Measurements from ENCODE around the gene ZBTB7C. TPM values are rescaled to one million over a fixed set of nuclear protein-coding genes. Genes with fewer than 3 reads are reported as not detected.

The ZBTB7C gene
- total and polyA plus RNA-seq, 5 donors from 2014 or later: not detected

GRCh38 chr18:48179001-48179400, 230.2 kb downstream of the ZBTB7C start:
- Mint-ChIP-seq H3K27ac (no peak overlapping the region), H3K4me3 (no peak overlapping the region), H3K9me3 (peaks cover 0 to 2% (median 0%) of the 10 kb centered on the region in 7 donors), H3K36me3 (no peaks in the 10 kb centered on the region), H3K4me1 (no peaks in the 10 kb centered on the region), H3K27me3 (peaks cover 24% of the 10 kb centered on the region)
- Histone ChIP-seq H3K4me3 (ENCODE audit: low read depth, low read length) (no peak overlapping the region), H3K36me3 (ENCODE audit: control insufficient read depth, insufficient read depth, low read length) (no peaks in the 10 kb centered on the region), H3K27me3 (ENCODE audit: control insufficient read depth, insufficient read depth, low read length) (peaks cover 3% of the 10 kb centered on the region), H3K9me3 (ENCODE audit: control insufficient read depth in 2 of 2, low read length in 2 of 2) (no peaks in the 10 kb centered on the region), H3K27ac (ENCODE audit: insufficient read depth, low read length, poor library complexity, severe bottlenecking) (no peak overlapping the region), H3K4me1 (ENCODE audit: control insufficient read depth, insufficient read depth, low read length, poor library complexity, severe bottlenecking) (no peaks in the 10 kb centered on the region)
- no peak for DNase-seq
- ATAC-seq (ENCODE audit: low read depth in 2 of 2): no peak

GRCh38 chr18:48176909-48177308, 232.3 kb downstream of the ZBTB7C start:
- Histone ChIP-seq H3K36me3 (ENCODE audit: control insufficient read depth, insufficient read depth, low read length) (no peaks in the 10 kb centered on the region), H3K9me3 (ENCODE audit: control insufficient read depth in 2 of 2, low read length in 2 of 2) (no peaks in the 10 kb centered on the region), H3K27me3 (ENCODE audit: control insufficient read depth, insufficient read depth, low read length) (peaks cover 3% of the 10 kb centered on the region), H3K4me3 (ENCODE audit: low read depth, low read length) (no peak overlapping the region), H3K27ac (ENCODE audit: insufficient read depth, low read length, poor library complexity, severe bottlenecking) (no peak overlapping the region), H3K4me1 (ENCODE audit: control insufficient read depth, insufficient read depth, low read length, poor library complexity, severe bottlenecking) (no peaks in the 10 kb centered on the region)
- no peak for ATAC-seq (ENCODE audit: low read depth in 2 of 2)
- no peak for DNase-seq
- Mint-ChIP-seq H3K4me1 (no peaks in the 10 kb centered on the region), H3K9me3 (peaks cover 0 to 4% (median 0%) of the 10 kb centered on the region in 7 donors), H3K27me3 (peaks cover 24% of the 10 kb centered on the region), H3K4me3 (no peak overlapping the region), H3K27ac (no peak overlapping the region), H3K36me3 (no peaks in the 10 kb centered on the region)

GRCh38 chr18:48173557-48173956, 235.6 kb downstream of the ZBTB7C start:
- no peaks in the 10 kb centered on the region for H3K36me3 Mint-ChIP-seq
- ATAC-seq (ENCODE audit: low read depth in 2 of 2) (no peak), DNase-seq (no peak)
- H3K9me3 Mint-ChIP-seq: peaks cover 0 to 4% (median 0%) of the 10 kb centered on the region in 7 donors
- Histone ChIP-seq H3K9me3 (ENCODE audit: control insufficient read depth in 2 of 2, low read length in 2 of 2) (no peaks in the 10 kb centered on the region), H3K27ac (ENCODE audit: insufficient read depth, low read length, poor library complexity, severe bottlenecking) (no peak overlapping the region), H3K36me3 (ENCODE audit: control insufficient read depth, insufficient read depth, low read length) (no peaks in the 10 kb centered on the region), H3K4me3 (ENCODE audit: low read depth, low read length) (no peak overlapping the region), H3K27me3 (ENCODE audit: control insufficient read depth, insufficient read depth, low read length) (peaks cover 6% of the 10 kb centered on the region), H3K4me1 (ENCODE audit: control insufficient read depth, insufficient read depth, low read length, poor library complexity, severe bottlenecking) (no peaks in the 10 kb centered on the region)
- peaks cover 6% of the 10 kb centered on the region for H3K27me3 Mint-ChIP-seq
- no peak overlapping the region for H3K27ac Mint-ChIP-seq
- H3K4me3 Mint-ChIP-seq: no peak overlapping the region
- no peaks in the 10 kb centered on the region for H3K4me1 Mint-ChIP-seq

GRCh38 chr18:48172226-48173006, 236.8 kb downstream of the ZBTB7C start:
- ATAC-seq (ENCODE audit: low read depth in 2 of 2) (no peak), DNase-seq (no peak)
- Histone ChIP-seq H3K9me3 (ENCODE audit: control insufficient read depth in 2 of 2, low read length in 2 of 2) (no peaks in the 10 kb centered on the region), H3K27ac (ENCODE audit: insufficient read depth, low read length, poor library complexity, severe bottlenecking) (no peak overlapping the region), H3K36me3 (ENCODE audit: control insufficient read depth, insufficient read depth, low read length) (no peaks in the 10 kb centered on the region), H3K4me1 (ENCODE audit: control insufficient read depth, insufficient read depth, low read length, poor library complexity, severe bottlenecking) (peaks cover under 1% of the 10 kb centered on the region), H3K4me3 (ENCODE audit: low read depth, low read length) (no peak overlapping the region), H3K27me3 (ENCODE audit: control insufficient read depth, insufficient read depth, low read length) (peaks cover 6% of the 10 kb centered on the region)
- Mint-ChIP-seq H3K9me3 (peaks cover 0 to 4% (median 0%) of the 10 kb centered on the region in 7 donors), H3K27ac (no peak overlapping the region), H3K27me3 (peaks cover 6% of the 10 kb centered on the region), H3K4me1 (peaks cover 0 to 1% (median 0%) of the 10 kb centered on the region in 4 donors), H3K36me3 (no peaks in the 10 kb centered on the region), H3K4me3 (no peak overlapping the region)

- Mint-ChIP-seq H3K4me1 (peaks cover 0 to 7% (median 2%) of the 10 kb centered on the region in 4 donors), H3K27me3 (peaks cover 1% of the 10 kb centered on the region), H3K4me3 (no peak overlapping the region), H3K27ac (no peak overlapping the region), H3K9me3 (peaks cover 0 to 4% (median 0%) of the 10 kb centered on the region in 7 donors), H3K36me3 (no peaks in the 10 kb centered on the region)
- Histone ChIP-seq H3K4me3 (ENCODE audit: low read depth, low read length) (no peak overlapping the region), H3K27ac (ENCODE audit: insufficient read depth, low read length, poor library complexity, severe bottlenecking) (no peak overlapping the region), H3K36me3 (ENCODE audit: control insufficient read depth, insufficient read depth, low read length) (no peaks in the 10 kb centered on the region), H3K4me1 (ENCODE audit: control insufficient read depth, insufficient read depth, low read length, poor library complexity, severe bottlenecking) (peaks cover 6% of the 10 kb centered on the region), H3K9me3 (ENCODE audit: control insufficient read depth in 2 of 2, low read length in 2 of 2) (no peaks in the 10 kb centered on the region), H3K27me3 (ENCODE audit: control insufficient read depth, insufficient read depth, low read length) (peaks cover 6% of the 10 kb centered on the region)
- DNase-seq: no peak
- ATAC-seq (ENCODE audit: low read depth in 2 of 2): no peak
Measured at GRCh38 chr18:48171490-48172188, 237.5 kb downstream of the ZBTB7C start.

- Histone ChIP-seq H3K4me3 (ENCODE audit: low read depth, low read length) (no peak overlapping the region), H3K9me3 (ENCODE audit: control insufficient read depth in 2 of 2, low read length in 2 of 2) (no peaks in the 10 kb centered on the region), H3K27ac (ENCODE audit: insufficient read depth, low read length, poor library complexity, severe bottlenecking) (no peak overlapping the region), H3K27me3 (ENCODE audit: control insufficient read depth, insufficient read depth, low read length) (peaks cover 6% of the 10 kb centered on the region), H3K4me1 (ENCODE audit: control insufficient read depth, insufficient read depth, low read length, poor library complexity, severe bottlenecking) (peaks cover 6% of the 10 kb centered on the region), H3K36me3 (ENCODE audit: control insufficient read depth, insufficient read depth, low read length) (no peaks in the 10 kb centered on the region)
- Mint-ChIP-seq H3K27ac (no peak overlapping the region), H3K9me3 (peaks cover 0 to 4% (median 0%) of the 10 kb centered on the region in 7 donors), H3K4me1 (peaks cover 0 to 7% (median 2%) of the 10 kb centered on the region in 4 donors), H3K36me3 (no peaks in the 10 kb centered on the region), H3K27me3 (peaks cover 1% of the 10 kb centered on the region), H3K4me3 (no peak overlapping the region)
- DNase-seq (no peak), ATAC-seq (ENCODE audit: low read depth in 2 of 2) (no peak)
Measured at GRCh38 chr18:48170651-48171050, 238.5 kb downstream of the ZBTB7C start.

- no peak for ATAC-seq (ENCODE audit: low read depth in 2 of 2)
- H3K27me3 Mint-ChIP-seq: peaks cover 7% of the 10 kb centered on the region
- H3K4me1 ChIP-seq (ENCODE audit: control insufficient read depth, insufficient read depth, low read length, poor library complexity, severe bottlenecking): peaks cover 6% of the 10 kb centered on the region
- no peak overlapping the region for H3K27ac Mint-ChIP-seq
- DNase-seq: no peak
- H3K36me3 Mint-ChIP-seq: no peaks in the 10 kb centered on the region
- no peaks in the 10 kb centered on the region for H3K36me3 ChIP-seq (ENCODE audit: control insufficient read depth, insufficient read depth, low read length)
- H3K4me1 Mint-ChIP-seq: peaks cover 0 to 8% (median 2%) of the 10 kb centered on the region in 4 donors
- peaks cover 4% of the 10 kb centered on the region for H3K27me3 ChIP-seq (ENCODE audit: control insufficient read depth, insufficient read depth, low read length)
- H3K27ac ChIP-seq (ENCODE audit: insufficient read depth, low read length, poor library complexity, severe bottlenecking): no peak overlapping the region
- H3K4me3 Mint-ChIP-seq: no peak overlapping the region
- H3K4me3 ChIP-seq (ENCODE audit: low read depth, low read length): no peak overlapping the region
- H3K9me3 Mint-ChIP-seq: peaks cover 0 to 2% (median 0%) of the 10 kb centered on the region in 7 donors
- H3K9me3 ChIP-seq (ENCODE audit: control insufficient read depth in 2 of 2, low read length in 2 of 2): no peaks in the 10 kb centered on the region
Measured at GRCh38 chr18:48168861-48169260, 240.3 kb downstream of the ZBTB7C start.

Measured in CD4-positive, CD25-positive, alpha-beta regulatory T cell (primary cell).